H1 (cell line): ENCODE results near the gene SART1. TPM values are rescaled to one million over a fixed set of nuclear protein-coding genes. Genes with fewer than 3 reads are reported as not detected.

Experiments
- CTCF ChIA-PET: fragments of 300-600 bp; sonication (Branson Sonifier 250); formaldehyde crosslinking; loops from one replicate; lab custom pipeline; 2021; ENCODE audit not compliant: partially characterized antibody; lab: Charles Lee
- POLR2A ChIA-PET: fragments of 300-600 bp; sonication (Branson Sonifier 250); formaldehyde crosslinking; loops from one replicate; lab custom pipeline; 2021; ENCODE audit warnings: inconsistent platforms; ENCODE audit not compliant: partially characterized antibody; lab: Charles Lee
- DNase-seq, 2 experiments: peaks; one replicate each; pipeline versions ENCODE4 v3.0.0 to v3.0.0-alpha.2; 2010 to 2022; ENCODE audit warnings: low spot score in 2 of 2, low read depth in 1 of 2, mixed read lengths in 1 of 2
- FAIRE-seq: peaks from 2 replicates; lab custom pipeline; 2011; peaks lifted over from hg19 to GRCh38; lab: Jason Lieb, UNC
- H2AFZ ChIP-seq: 2 replicates; pipeline ENCODE4 v1.8.1; 2012; ENCODE audit warnings: low read length, inconsistent platforms
- H2AK5ac ChIP-seq: 2 replicates; pipeline ENCODE4 v1.6.1; 2013; ENCODE audit warnings: low read depth, low read length
- H2BK120ac ChIP-seq: replicated peaks from 2 replicates; pipeline ENCODE3; 2013; ENCODE audit warnings: low read depth, low read length, inconsistent platforms
- H2BK12ac ChIP-seq: 2 replicates; pipeline ENCODE4 v1.6.1; 2013; ENCODE audit warnings: low read depth, low read length
- H2BK15ac ChIP-seq: 2 replicates; pipeline ENCODE4 v1.6.1; 2013; ENCODE audit warnings: low read length
- H2BK20ac ChIP-seq: 2 replicates; pipeline ENCODE4 v1.6.1; 2013; ENCODE audit warnings: low read length
- H2BK5ac ChIP-seq: 2 replicates; pipeline ENCODE4 v1.6.1; 2013; ENCODE audit warnings: low read depth, low read length
- H3K14ac ChIP-seq: 2 replicates; pipeline ENCODE4 v1.6.1; 2013; ENCODE audit warnings: inconsistent platforms; ENCODE audit not compliant: insufficient read length
- H3K18ac ChIP-seq: 2 replicates; pipeline ENCODE4 v1.6.1; 2013; ENCODE audit warnings: low read length; ENCODE audit errors: extremely low read depth
- H3K23ac ChIP-seq: 2 replicates; pipeline ENCODE4 v1.6.1; 2013; ENCODE audit warnings: inconsistent platforms; ENCODE audit not compliant: insufficient read length
- H3K23me2 ChIP-seq: 2 replicates; pipeline ENCODE4 v1.6.1; 2013; ENCODE audit warnings: low read depth, low read length
- H3K27ac ChIP-seq: 2 replicates; pipeline ENCODE4 v1.6.1; 2011; ENCODE audit warnings: low read depth, low read length, inconsistent platforms
- H3K27me3 ChIP-seq, 4 experiments: replicated peaks in 1 of 4; 1 replicate in 1 of 4; 2 replicates in 3 of 4; pipeline versions ENCODE4 v1.6.1 to v1.8.1; 2011 to 2013; ENCODE audit warnings: low read length in 3 of 4, mild to moderate bottlenecking in 3 of 4, inconsistent platforms in 2 of 4, mixed read lengths in 2 of 4, moderate library complexity in 1 of 4; ENCODE audit not compliant: control insufficient read depth in 3 of 4, insufficient read depth in 3 of 4; ENCODE audit errors: extremely low read depth in 1 of 4
- H3K36me3 ChIP-seq, 4 experiments: 2 replicates each; pipeline versions ENCODE4 v1.6.1 to v1.8.1; 2011 to 2013; ENCODE audit warnings: mild to moderate bottlenecking in 4 of 4, low read length in 3 of 4, moderate library complexity in 2 of 4, control low read depth in 1 of 4, inconsistent platforms in 1 of 4; ENCODE audit not compliant: insufficient read depth in 4 of 4, control insufficient read depth in 2 of 4
- H3K4ac ChIP-seq: replicated peaks from 2 replicates; pipeline ENCODE3; 2013; ENCODE audit warnings: low read length, low read depth, mixed read lengths, inconsistent platforms; ENCODE audit not compliant: insufficient read length
- H3K4me1 ChIP-seq, 4 experiments: replicated peaks in 1 of 4; 1 replicate in 1 of 4; 2 replicates in 3 of 4; pipeline versions ENCODE4 v1.6.1 to v1.8.1; 2011 to 2013; ENCODE audit warnings: low read length in 3 of 4, inconsistent platforms in 2 of 4, mixed read lengths in 1 of 4; ENCODE audit not compliant: insufficient read depth in 4 of 4, control insufficient read depth in 3 of 4
- H3K4me2 ChIP-seq, 2 experiments: 2 replicates each; pipeline versions ENCODE4 v1.6.1 to v1.8.1; 2011 to 2013; ENCODE audit warnings: low read depth in 2 of 2, low read length in 2 of 2, control low read depth in 1 of 2, inconsistent platforms in 1 of 2, mild to moderate bottlenecking in 1 of 2; ENCODE audit not compliant: insufficient read depth in 1 of 2
- H3K4me3 ChIP-seq, 4 experiments: fragments of 200-600, 300-600 bp in 1 of 4; sonication (generic), shearing (Covaris generic), sonication (Bioruptor Twin) in 1 of 4; 2 replicates each; pipeline versions ENCODE4 v1.5.1 to v1.8.1; 2011 to 2016; ENCODE audit warnings: low read length in 4 of 4, low read depth in 3 of 4, control low read depth in 2 of 4, inconsistent platforms in 2 of 4, mild to moderate bottlenecking in 2 of 4, mixed read lengths in 1 of 4, moderate library complexity in 1 of 4; ENCODE audit not compliant: insufficient read depth in 2 of 4; ENCODE audit errors: extremely low read depth in 1 of 4
- H3K56ac ChIP-seq: replicated peaks from 2 replicates; pipeline ENCODE3; 2013; ENCODE audit warnings: low read depth, mild to moderate bottlenecking, mixed read lengths, low read length, inconsistent platforms; ENCODE audit not compliant: insufficient read length
- H3K79me1 ChIP-seq: 2 replicates; pipeline ENCODE4 v1.6.1; 2013; ENCODE audit warnings: low read depth, low read length, control low read depth
- H3K79me2 ChIP-seq, 2 experiments: 2 replicates each; pipeline versions ENCODE4 v1.6.1 to v1.8.1; 2012 to 2013; ENCODE audit warnings: low read length in 2 of 2, mild to moderate bottlenecking in 2 of 2, inconsistent platforms in 1 of 2; ENCODE audit not compliant: insufficient read depth in 2 of 2, control insufficient read depth in 1 of 2
- H3K9ac ChIP-seq, 4 experiments: replicated peaks in 1 of 4; 1 replicate in 1 of 4; 2 replicates in 3 of 4; pipeline versions ENCODE4 v1.6.1 to v1.8.1; 2011 to 2013; ENCODE audit warnings: low read depth in 3 of 4, low read length in 3 of 4, control low read depth in 2 of 4, mild to moderate bottlenecking in 2 of 4, moderate library complexity in 2 of 4, inconsistent platforms in 1 of 4; ENCODE audit errors: extremely low read depth in 1 of 4
- H3K9me3 ChIP-seq, 2 experiments: 2 replicates each; pipeline versions ENCODE4 v1.6.1 to v1.8.1; 2012 to 2013; ENCODE audit warnings: mild to moderate bottlenecking in 2 of 2, moderate library complexity in 2 of 2, control low read depth in 1 of 2, inconsistent platforms in 1 of 2, low read depth in 1 of 2, low read length in 1 of 2, mixed read lengths in 1 of 2; ENCODE audit not compliant: insufficient read depth in 2 of 2
- H4K20me1 ChIP-seq, 2 experiments: replicated peaks in 1 of 2; 2 replicates each; pipeline versions ENCODE3 to v1.8.1; 2011 to 2013; ENCODE audit warnings: inconsistent platforms in 2 of 2, low read length in 2 of 2, mild to moderate bottlenecking in 1 of 2; ENCODE audit not compliant: insufficient read depth in 2 of 2, control insufficient read depth in 1 of 2
- H4K5ac ChIP-seq: 2 replicates; pipeline ENCODE4 v1.6.1; 2013; ENCODE audit warnings: low read length, low read depth, mixed read lengths, inconsistent platforms; ENCODE audit not compliant: insufficient read length
- H4K8ac ChIP-seq: 2 replicates; pipeline ENCODE4 v1.8.0; 2013; ENCODE audit warnings: mild to moderate bottlenecking, moderate library complexity, low read length, inconsistent platforms; ENCODE audit not compliant: insufficient read depth; ENCODE audit errors: extremely low read depth
- H4K91ac ChIP-seq: replicated peaks from 2 replicates; pipeline ENCODE3; 2013; ENCODE audit warnings: low read length, mixed read lengths, inconsistent platforms; ENCODE audit not compliant: insufficient read length
- CBX5 ChIP-seq: fragments of 300-800, 300-1000 bp; sonication (generic); IDR thresholded peaks from 2 replicates; pipeline ENCODE4 v1.7.1; 2016; ENCODE audit warnings: antibody characterized with exemption, low read length, low read depth
- CBX8 ChIP-seq: fragments of 300-800, 300-1000 bp; sonication (generic); IDR thresholded peaks from 2 replicates; pipeline ENCODE4 v1.7.1; 2016; ENCODE audit warnings: low read depth, low read length, borderline replicate concordance
- CEBPB ChIP-seq: IDR thresholded peaks from 2 replicates; pipeline ENCODE4 v1.6.1; 2012; ENCODE audit warnings: low read depth, low read length
- CHD1 ChIP-seq: IDR thresholded peaks from 2 replicates; pipeline ENCODE4 v1.6.1; 2012; ENCODE audit warnings: low read depth, low read length, improper control_type of control experiment
- EGR1 ChIP-seq: IDR thresholded peaks from 2 replicates; pipeline ENCODE4 v1.6.1; 2011; ENCODE audit warnings: low read depth, low read length, borderline replicate concordance
- JUN ChIP-seq: IDR thresholded peaks from 2 replicates; pipeline ENCODE4 v1.6.1; 2011; ENCODE audit warnings: low read depth, mild to moderate bottlenecking, improper control_type of control experiment, low read length
- MAFK ChIP-seq: IDR thresholded peaks from 2 replicates; pipeline ENCODE4 v1.6.1; 2012; ENCODE audit warnings: low read depth, mild to moderate bottlenecking, improper control_type of control experiment, low read length
- NANOG ChIP-seq: IDR thresholded peaks from 2 replicates; pipeline ENCODE4 v1.6.1; 2011; ENCODE audit warnings: low read length, low read depth, mild to moderate bottlenecking, inconsistent platforms; ENCODE audit not compliant: insufficient read depth, poor library complexity, severe bottlenecking
- PHF8 ChIP-seq: fragments of 200-600 bp; sonication (generic); conservative IDR thresholded peaks from 2 replicates; pipeline ENCODE4 v1.7.1; 2012; ENCODE audit warnings: low read depth, mild to moderate bottlenecking, inconsistent platforms, low read length, moderate library complexity
- POLR2AphosphoS5 ChIP-seq: IDR thresholded peaks from 2 replicates; pipeline ENCODE4 v1.6.1; 2011; ENCODE audit warnings: low read depth, low read length
- RXRA ChIP-seq: IDR thresholded peaks from 2 replicates; pipeline ENCODE4 v1.6.1; 2011; ENCODE audit warnings: low read depth, mild to moderate bottlenecking, low read length, moderate library complexity; ENCODE audit not compliant: insufficient read depth
- SP4 ChIP-seq: IDR thresholded peaks from 2 replicates; pipeline ENCODE4 v1.6.1; 2012; ENCODE audit warnings: low read length, inconsistent platforms
- whole genome bisulfite sequencing, 2 experiments: shearing (Covaris generic) in 1 of 2; methylation state at CpG; one replicate each; pipeline versions ENCODE4 v1.1.6 to v1.1.7; 2013 to 2015; ENCODE audit warnings: low lambda C conversion rate in 2 of 2, mixed read lengths in 2 of 2, inconsistent platforms in 1 of 2, low coverage in 1 of 2, missing lambda C conversion rate in 1 of 2; ENCODE audit not compliant: insufficient replicate concordance in 2 of 2, insufficient coverage in 1 of 2, insufficient read length in 1 of 2; ENCODE audit errors: extremely low coverage in 1 of 2, missing lambda C conversion rate in 1 of 2; 5-methylcytosine and 5-hydroxymethylcytosine counted together
- polyA plus RNA-seq, 7 experiments: library from polyadenylated mRNA; depleted of rRNA in 3 of 7; stranded (reverse) in 5 of 7; unstranded in 2 of 7; fragments of >200 nt in 5 of 7; fragments of 200-250 nt in 2 of 7; gene quantifications; 1 replicate in 5 of 7; 2 replicates in 1 of 7; 4 replicates in 1 of 7; pipeline versions ENCODE4 v1.2.1 to v1.2.3, GENCODE V29; 2011 to 2013; ENCODE audit warnings: missing spikeins in 2 of 7, mixed read lengths in 2 of 7
- total RNA-seq: library from RNA; stranded (reverse); fragmentation: NEBNext Ultra II Directional; extraction: Animal tissue kit (Norgen Biotek cat#: 25700); gene quantifications from 2 replicates; pipeline ENCODE4 v1.2.1, GENCODE V29; 2021

Gene SART1
- total and polyA plus RNA-seq, 2 of the 8 experiments (the other 6 are each of a cell fraction or from before 2014, with no cell fraction given) = 9.7 to 46.1 TPM

GRCh38 chr11:66013762-66014100, 52.2 kb downstream of the SART1 start:
- H3K79me2 ChIP-seq = no peaks in the 10 kb centered on the region
- H4K20me1 ChIP-seq = no peaks in the 10 kb centered on the region
- H3K56ac ChIP-seq = no peak overlapping the region
- H4K91ac ChIP-seq = no peak overlapping the region
- FAIRE-seq (no peak), DNase-seq (no peak)
- H3K4me3 ChIP-seq = no peak overlapping the region
- H3K4me2 ChIP-seq = no peak overlapping the region
- peaks cover 0 to 8% (median 5%) of the 10 kb centered on the region in 4 experiments; a peak in 5 of 7 replicates for H3K4me1 ChIP-seq
- CTCF ChIA-PET = interaction anchor here (0.8 to 6.4 kb wide), 7 partner anchors 9 to 130 kb away, joined by 3 to 35 read pairs (median 3); no protein-coding TSS in a partner anchor
- no peak overlapping the region for H3K23ac ChIP-seq
- no peak overlapping the region for H2BK120ac ChIP-seq
- H3K9me3 ChIP-seq = no peaks in the 10 kb centered on the region
- H3K14ac ChIP-seq = no peak overlapping the region
- no peak overlapping the region for H3K9ac ChIP-seq
- H3K4ac ChIP-seq = no peak overlapping the region
- POLR2A ChIA-PET = interaction anchor here (1.3 to 3.5 kb wide), 3 partner anchors 8 to 32 kb away, joined by 4 to 15 read pairs (median 5); partner anchors contain the start of genes BANF1 and EIF1AD
- H3K79me1 ChIP-seq = no peaks in the 10 kb centered on the region
- H3K23me2 ChIP-seq = peaks cover 2% of the 10 kb centered on the region; the same call in 1 of the 2 replicates
- no peaks in the 10 kb centered on the region for H3K36me3 ChIP-seq
- H3K27me3 ChIP-seq = peaks cover 6 to 26% (median 24%) of the 10 kb centered on the region in 4 experiments
- H4K5ac ChIP-seq = no peak overlapping the region
- H2AK5ac ChIP-seq = no peak overlapping the region
- H3K18ac ChIP-seq = no peak overlapping the region
- no peak overlapping the region for H2AFZ ChIP-seq
- WGBS, 2 experiments = 84% methylated on average over 7 of the region's 7 CpGs; no CpG with 5 or more reads in 1 of the 2 experiments
- H2BK12ac ChIP-seq = no peak overlapping the region
- no peak overlapping the region for H2BK20ac ChIP-seq
- no peak overlapping the region for H3K27ac ChIP-seq
- no peak overlapping the region for H2BK15ac ChIP-seq
- TF ChIP-seq RXRA = no peak
- no peak for TF ChIP-seq PHF8
- TF ChIP-seq CEBPB = no peak
- no peak for TF ChIP-seq POLR2AphosphoS5
- no peak for TF ChIP-seq MAFK
- no peak for TF ChIP-seq EGR1
- TF ChIP-seq SP4 = no peak
- TF ChIP-seq CHD1 = no peak
- TF ChIP-seq CBX8 = no peak
- no peak for TF ChIP-seq CBX5
- TF ChIP-seq JUN = no peak
- no peak for TF ChIP-seq NANOG
- no peak overlapping the region for H2BK5ac ChIP-seq
- H4K8ac ChIP-seq = no peak overlapping the region
